ENCODE data around the gene XRCC5.
"Not testable (repeated sequence)": the region's sequence is repeated elsewhere in the genome, so short reads cannot be mapped to it uniquely, and the experiment has no call there.

XRCC5 gene

DNA sequence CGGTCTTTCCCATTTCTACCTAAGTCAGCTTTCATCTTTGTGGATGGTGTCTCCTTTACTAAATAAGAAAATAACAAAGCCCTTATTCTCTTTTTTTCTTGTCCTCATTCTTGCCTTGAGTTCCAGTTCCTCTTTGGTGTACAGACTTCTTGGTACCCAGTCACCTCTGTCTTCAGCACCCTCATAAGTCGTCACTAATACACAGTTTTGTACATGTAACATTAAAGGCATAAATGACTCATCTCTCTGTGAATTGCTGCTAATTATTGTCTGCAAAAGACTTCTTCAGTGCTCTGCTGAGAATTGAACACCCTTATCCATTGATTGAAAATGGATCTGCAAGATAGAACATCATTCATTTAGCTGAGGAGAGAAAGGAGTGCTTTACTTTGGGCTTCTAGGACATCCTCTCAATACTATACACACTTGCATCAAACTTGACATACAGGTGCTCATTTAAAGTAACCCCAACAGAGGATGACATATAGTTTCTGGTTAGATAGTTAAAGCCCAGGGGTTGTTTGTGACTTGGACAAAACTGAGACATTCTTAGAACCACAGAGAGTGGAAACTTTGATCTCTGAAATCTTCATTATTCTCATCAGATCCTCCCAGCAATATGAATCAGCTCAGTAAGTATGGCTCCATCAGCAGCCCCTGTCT is 97.0 kb downstream of the XRCC5 start:
- peak; percentile 70 for DNase-seq

DNA sequence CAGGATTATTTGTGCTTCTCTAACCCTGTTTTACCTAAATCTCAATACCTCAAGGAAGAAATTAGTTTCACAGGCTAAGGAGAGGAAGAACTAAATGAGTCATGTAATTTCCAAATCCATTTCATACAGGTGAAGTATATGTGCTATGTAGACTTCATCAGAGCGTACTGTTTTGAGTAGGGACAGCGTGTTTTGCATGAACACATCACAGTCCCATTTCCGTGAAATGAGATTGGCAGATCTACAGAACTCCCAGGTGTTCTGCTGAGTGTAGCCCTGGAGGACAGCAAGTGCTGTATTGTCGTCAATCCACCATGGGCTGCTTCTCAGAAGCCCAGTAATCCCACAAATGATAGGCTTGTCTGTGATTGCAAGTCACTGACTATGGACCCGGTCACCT is 97.7 kb downstream of the XRCC5 start:
- DNase-seq = peak; percentile 74

DNA sequence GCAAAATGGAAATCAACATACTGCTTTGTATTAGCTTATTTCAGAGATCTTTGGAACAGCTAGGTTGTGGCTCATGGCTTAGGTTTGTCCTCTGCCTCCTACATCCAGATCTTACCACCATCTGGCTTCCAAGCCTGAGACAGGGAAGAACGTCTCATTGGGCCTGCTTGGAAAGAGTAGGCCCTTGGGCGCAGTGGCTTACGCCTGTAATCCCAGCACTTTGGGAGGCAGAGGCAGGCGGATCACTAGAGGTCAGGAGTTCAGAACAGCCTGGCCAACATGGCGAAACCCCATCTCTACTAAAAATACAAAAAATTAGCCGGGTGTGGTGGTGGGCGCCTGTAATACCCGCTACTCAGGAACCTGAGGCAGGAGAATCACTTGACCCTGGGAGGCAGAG is 99.5 kb downstream of the XRCC5 start:
- not testable (repeated sequence) for DNase-seq

DNA sequence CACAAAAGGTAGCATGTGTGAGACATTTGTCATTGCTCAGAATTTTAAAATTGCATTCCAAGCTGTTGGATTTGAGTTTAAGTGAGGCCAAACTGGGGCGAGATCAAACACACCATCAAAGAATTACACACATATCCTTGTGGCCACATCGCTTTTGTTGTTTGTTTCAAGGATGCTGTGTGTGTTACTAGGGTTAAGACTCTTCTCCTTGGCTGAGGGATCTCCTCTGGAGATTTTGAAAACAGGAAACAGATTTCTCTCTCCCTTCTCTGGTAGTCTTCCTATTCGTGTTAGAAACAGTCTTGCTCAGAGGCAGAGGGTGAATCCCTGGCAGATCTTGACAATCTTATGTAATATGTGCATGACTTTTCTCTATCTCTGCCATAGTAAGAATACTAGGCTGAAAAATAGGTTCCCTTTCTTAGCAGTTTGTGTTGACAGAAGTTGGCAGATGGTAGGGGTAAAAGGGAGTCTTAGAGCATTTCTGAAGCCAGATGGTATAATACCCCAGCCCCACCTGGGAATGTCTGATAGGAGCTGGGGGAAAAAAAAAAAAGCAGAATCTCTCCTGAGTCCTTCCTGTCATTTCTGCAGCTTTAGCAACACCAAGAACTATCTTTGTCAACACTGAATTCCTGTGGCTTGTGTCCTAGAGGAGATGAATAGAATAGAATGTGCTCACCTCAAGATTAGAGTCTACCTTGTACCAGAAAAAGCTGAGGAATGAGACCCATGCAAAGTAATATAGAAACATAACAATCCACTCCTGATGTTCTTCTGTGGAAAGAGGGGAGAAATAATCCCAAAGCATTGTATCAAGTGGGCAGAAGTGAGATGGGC is 101.8 kb downstream of the XRCC5 start:
- DNase-seq = no peak

DNA sequence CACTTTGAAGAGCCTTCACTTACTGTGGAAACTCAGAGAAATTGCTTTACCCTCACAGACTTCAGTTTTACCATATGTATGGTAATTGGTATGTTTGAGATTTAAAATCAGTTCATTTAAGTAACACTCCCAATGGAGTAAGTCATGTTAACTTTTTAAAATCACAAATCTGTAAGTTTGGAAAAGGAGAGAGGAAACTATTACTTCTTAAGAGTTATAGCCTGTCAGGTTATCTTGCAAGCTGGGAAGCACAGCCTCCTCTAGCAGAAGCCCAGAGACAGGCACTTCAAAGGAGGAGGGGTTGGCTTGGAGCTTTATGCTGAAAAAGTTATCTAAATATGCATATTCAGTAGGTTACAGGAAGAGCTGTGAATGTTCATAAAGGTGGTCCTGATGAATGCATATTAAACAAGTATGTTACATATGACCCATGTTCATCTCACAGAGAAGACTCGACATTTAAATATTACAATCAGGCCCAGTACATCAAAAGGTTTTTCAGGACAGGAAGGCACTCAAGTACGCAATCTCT is 102.5 kb downstream of the XRCC5 start:
- no peak for DNase-seq

DNA sequence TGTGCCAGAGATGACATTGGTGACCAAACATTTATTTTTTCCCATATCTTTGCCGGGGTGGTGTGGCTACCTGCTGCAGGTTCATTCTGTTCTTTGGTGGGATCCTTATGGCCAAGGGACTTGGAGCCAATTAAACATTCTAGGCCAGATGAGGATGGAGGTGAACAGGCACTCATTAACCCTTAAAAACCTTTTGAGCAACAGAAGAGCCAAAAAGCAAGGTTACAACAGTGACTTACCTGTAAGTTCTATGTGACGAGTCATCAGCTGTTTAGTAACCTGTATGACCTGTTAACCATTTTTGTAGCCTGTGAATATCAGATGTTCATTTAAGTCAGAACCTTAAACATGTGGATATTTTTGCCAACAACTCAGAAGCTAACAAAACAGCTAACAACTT is 105.6 kb downstream of the XRCC5 start:
- no peak for DNase-seq

DNA sequence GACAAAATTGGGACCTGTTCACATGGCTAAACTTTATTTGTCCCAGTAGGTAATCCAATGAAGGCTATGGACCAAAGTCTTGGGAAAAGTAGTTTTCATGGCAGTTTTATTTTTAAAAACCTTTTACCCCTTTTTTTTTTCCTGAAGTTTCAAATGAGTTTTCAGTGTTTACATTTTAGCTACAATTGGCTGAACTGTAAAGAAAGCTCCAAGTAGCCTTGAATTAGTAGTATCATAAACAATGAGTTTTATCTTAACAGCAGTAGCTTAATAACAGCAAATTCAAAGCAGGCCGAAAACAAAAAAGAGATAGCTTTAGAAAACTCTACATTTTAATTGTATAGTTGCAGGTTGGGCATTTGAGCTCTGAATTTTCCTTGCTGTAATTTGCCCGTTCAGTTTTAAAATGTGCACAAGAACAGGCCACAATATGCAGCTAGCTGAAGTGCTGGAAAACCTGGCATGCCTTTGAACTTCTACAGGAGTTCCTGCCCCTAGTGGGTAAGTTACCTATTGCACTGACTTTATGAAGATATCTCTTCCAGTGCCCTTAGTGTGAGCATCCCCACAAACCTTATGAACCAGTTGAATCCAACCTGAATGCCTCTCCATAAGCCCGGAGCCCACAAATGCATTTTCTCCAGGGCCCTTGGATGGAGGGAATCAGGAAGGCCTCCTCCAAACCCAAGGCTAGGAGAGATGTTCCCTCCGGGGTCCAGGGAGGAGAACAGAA is 106.7 kb downstream of the XRCC5 start:
- DNase-seq = no peak

DNA sequence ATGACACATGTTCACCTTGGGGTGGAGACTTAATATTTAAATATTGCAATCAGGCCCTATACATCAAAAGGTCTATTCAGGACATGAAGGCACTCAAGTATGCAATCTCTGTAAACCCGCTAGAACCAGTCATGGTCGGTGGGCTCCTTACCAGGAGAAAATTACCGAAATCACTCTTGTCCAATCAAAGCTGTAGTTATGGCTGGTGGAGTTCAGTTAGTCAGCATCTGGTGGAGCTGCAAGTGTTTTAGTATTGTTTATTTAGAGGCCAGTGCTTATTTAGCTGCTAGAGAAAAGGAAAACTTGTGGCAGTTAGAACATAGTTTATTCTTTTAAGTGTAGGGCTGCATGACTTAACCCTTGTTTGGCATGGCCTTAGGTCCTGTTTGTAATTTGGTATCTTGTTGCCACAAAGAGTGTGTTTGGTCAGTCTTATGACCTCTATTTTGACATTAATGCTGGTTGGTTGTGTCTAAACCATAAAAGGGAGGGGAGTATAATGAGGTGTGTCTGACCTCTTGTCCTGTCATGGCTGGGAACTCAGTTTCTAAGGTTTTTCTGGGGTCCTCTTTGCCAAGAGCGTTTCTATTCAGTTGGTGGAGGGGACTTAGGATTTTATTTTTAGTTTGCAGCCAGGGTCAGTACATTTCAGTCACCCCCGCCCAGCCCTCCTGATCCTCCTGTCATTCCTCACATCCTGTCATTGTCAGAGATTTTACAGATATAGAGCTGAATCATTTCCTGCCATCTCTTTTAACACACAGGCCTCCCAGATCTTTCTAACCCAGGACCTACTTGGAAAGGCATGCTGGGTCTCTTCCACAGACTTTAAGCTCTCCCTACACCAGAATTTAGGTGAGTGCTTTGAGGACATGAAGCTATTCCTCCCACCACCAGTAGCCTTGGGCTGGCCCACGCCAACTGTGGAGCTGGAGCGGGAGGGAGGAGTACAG is 108.1 kb downstream of the XRCC5 start:
- peak; percentile 72 for DNase-seq

DNA sequence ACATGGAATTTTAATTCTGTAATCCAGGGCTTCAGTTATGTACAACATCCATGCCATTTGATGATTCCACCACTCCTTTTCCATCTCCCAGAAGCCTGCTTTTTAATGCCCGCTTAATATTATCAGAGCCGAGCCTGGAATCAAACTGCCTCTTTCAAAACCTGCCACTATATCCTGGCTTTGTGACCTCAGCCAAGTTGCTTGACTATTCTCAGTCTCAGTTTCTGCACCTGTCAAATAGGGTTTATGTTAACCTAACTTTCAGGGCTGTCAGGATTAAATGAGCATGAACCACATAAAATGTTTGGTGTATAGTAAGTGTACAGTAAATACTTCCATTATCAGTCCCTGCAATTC is 108.7 kb downstream of the XRCC5 start:
- no peak for DNase-seq

DNA sequence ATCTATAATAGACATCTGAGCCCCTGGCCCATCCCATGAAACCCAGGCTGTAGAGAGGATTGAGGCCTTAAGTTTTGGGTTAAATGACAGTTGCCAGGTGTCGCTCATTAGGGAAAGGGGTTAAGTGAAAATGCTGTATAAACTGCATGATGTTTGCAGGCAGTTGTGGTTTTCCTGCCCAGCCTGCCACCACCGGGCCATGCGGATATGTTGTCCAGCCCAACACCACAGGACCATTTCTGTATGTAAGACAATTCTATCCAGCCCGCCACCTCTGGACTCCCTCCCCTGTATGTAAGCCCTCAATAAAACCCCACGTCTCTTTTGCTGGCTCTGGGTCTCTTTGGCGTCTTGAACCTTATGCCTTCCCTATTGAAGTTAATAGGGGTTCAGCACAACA is 110.7 kb downstream of the XRCC5 start:
- no peak for DNase-seq

DNA sequence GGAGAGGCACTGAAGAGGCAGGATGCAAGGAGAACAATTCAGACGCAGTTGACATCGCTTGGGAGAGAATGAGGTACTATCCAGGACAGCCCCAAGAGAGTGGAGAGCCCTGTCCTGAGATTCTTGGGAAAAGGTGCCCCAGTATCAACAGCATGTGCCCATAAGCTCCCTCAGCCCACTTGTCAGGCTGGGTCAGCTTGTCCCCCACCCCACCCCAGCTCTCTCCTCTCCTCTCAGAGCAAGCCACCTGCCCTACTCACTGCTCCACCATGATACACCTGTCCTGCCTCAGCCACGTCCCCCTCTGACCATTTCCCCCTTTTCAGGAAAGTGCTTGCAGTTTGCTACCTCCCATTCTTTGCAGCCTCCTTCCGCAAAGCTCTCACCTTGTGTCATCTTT is 111.8 kb downstream of the XRCC5 start:
- DNase-seq = no peak

DNA sequence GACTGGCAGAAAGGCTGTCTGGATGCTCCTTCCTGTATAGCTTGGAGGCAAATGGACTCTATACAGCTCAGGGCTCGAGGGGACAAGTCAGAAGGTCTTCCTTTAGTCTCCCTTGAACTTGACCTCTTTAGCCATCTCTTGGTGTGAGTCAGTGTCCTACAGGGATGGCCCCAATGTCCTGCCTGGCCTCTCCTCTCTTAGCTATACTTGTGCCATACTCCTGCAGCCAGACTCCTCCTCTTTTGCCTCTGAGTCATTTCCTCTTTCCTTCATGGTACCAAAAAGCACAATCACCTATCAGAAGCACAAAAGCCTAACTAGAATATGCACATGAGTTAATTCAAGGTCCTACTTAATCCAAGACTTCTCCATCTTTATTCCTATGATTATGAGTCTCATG is 112.7 kb downstream of the XRCC5 start:
- DNase-seq = peak; percentile 58

DNA sequence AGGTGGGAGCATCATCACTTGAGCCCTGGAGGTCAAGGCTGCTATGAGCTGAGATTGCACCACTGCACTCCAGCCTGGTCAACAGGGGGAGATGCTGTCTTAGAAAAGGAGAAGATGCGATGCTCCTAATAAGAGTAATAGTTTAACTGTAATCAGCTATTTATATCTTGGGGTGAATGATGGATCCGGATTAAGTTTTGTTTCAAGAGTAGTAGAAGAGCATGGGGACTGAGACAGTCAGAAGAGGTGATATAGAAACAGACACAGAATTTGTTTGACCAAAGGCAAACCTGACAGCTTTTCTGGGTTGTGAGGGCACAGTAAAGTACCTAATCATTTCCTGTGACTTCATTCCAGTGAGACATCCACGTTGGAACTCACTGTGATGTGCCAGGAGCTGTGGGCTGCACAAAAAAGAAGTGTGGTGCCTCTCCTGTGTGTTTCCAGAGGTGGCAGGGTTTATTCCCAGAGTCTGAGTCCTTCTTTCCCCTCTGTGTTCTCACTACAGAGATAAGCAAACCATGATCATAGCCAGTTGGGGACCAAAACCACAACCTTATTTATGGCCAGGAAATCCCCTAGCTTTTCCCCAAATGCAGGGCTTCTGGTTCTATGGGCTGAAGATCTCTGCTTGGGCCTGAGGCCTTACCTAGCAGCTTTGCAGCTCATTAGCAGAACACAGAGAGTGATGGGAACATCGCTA is 113.7 kb downstream of the XRCC5 start:
- peak; percentile 51 for DNase-seq

DNA sequence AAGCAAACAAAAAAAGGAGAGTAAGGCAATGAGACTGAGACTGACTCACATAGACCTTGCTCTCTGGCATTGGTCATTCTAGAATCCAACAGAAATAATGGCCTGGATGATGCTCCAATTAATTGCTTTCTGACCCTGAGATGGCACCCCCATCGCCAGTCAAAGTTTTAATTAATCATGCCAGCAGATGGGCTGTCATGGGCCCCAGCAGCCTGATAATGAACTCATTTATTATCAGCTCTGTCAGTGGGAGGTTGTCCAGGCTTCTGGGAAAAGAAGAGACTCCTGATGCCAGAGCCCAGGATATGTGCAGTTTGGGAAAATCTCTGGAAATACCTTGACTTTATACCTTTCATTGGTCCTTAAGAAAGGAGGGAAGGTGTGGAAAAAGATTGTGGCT is 115.2 kb downstream of the XRCC5 start:
- no peak for DNase-seq

DNA sequence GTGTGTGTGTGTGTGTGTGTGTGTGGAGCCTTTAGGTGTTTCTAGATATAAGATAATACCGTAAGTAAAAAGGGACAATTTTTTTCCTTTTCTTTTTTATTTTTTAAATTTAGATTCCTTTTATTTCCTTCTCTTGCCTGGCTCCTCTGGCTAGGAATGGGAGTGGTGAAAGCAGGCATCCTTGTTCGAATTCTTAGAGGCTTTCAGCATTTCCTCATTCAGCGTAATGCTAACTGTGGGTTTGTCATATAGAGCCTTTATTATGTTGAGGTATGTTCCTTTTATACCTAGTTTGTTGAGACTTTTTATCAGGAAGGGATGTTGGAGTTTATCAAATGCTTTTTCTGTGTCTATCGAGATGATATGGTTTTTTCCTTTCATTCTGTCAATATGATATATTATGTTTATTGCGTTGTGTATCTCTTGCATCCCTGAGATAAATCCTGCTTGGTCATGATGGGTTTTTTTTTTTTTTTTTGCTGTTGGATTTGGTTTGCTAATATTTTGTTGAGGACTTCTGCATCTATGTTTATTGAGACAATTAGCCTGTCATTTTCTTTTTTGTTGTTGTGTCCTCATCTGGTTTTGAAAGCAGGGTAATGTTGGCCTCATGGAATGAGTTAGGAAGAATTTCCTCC is 120.2 kb downstream of the XRCC5 start:
- DNase-seq = no peak

DNA sequence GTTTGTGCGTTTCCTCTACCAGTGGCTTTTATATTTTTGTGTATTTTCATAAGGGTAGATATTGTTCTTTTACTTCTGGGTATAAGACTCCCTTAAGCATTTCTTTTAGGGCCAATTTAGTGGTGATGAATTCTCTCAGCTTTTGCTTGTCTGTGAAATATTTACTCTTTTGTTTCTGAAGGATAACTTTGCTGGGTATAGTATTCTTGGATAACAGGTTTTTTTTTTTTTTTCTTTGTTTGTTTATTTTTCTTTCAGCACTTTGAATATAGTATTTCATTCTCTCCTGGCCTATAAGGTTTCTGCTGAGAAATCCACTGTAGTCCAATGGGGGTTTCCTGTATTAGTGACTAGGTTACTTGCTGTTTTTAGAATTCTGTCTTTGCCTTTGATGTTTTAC is 122.7 kb downstream of the XRCC5 start:
- no peak for DNase-seq

DNA sequence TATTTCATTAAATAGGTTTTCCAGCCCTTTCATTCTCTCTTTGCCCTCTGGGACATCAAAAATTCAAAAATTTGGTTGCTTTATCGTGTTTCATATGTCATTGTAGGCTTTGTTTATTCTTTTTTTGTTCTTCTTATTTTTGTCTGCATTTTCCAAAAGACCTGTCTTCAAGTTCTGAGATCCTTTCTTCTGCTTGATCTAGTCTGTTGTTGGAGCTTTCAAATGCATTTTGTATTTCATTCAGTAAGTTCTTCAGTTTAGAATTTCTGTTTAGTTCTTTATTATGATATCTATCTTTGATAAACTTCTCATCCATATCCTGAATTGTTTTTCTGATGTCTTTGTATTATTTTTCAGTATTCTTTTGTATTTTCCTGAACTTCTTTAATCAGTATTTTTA is 123.6 kb downstream of the XRCC5 start:
- DNase-seq = no peak

DNA sequence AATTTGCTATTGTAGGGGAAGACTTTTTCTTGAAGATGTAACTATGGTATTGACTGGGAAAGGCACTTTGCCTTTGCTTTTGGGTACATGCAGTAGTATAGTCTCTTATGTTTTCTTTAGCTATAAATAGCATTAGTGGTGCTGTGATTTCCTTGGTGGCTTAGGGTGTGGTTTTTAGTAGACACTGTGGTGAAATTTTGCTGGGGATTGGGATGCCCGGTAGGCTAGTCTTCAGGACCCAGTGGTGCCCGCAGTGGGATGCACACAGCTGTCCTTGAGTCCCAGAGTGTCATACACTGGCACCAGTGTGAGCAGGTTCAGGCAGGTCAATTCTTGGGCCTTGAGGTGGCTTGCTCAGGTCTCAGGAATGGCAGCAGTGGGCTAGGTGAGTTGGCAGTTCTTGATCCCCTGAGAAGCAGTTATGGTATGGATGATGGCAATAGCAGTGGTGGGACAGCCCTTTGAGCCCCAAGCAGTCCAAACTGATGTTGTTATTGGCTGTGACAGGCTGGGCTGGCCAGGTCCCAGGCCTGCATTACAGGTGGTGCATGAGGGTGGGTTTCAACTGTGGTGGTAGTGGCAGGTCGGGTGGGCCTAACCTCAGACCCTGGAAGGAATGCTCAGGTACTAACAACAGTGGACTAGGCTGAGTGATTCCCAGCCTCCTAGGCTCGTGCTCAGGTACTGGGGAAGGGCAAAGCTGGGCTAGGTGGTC is 124.3 kb downstream of the XRCC5 start:
- DNase-seq = no peak

DNA sequence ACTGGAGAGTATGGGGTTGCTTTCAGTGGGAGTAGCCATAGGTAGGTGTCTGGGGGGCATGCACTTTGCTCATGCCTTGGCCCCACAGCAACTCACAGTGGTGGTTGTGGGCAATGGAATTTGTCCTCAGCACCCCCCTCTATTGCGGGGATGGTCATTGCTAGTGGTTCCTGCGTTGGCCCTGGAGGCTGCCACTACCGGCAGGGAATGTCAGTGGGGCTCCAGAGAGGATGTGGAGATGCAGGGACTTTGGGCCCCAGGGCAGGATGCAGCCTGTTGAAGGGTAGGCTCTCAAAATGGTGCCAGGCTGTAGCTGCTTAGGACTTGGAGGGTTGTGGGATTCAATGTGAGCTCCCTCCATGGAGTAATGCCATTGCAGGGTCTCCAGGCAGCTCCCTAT is 125.0 kb downstream of the XRCC5 start:
- no peak for DNase-seq

DNA sequence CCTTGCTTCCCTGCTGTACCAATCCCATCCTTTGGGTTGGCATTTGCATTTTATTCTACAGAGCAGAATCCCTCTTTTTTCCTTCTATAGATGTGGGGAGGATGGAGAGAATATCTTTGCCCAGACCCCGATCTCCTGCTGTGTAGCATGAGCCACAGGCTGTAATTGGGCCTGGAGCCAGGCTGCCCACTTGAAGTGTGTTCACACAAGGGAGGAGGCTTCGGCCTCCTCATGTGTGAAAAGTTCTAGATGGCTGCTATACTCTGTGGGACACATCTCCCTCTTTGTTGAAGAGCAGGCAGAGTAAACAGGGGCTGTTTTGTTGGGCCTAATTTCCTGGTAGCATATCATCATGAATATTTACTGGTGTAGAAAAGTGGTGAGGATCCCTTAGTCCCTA is 126.3 kb downstream of the XRCC5 start:
- DNase-seq = no peak

DNA sequence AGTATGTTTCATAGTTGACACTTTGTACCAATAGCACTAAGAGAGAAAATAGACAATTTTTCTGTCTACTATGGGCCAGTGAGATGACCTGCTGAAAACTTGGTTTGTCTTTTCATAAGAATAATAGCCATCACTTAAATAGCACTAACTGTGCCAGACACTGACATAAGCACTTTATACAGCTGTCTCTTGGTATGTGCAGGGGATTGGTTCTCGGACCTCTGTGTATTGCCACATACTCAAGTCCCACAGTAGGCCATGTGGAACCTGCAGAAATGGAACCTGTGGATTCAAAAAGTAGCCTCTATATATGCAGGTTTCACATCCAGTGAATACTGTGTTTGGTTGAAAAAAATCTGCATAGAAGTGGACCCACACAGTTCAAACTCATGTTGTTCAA is 126.7 kb downstream of the XRCC5 start:
- no peak for DNase-seq

Data from activated CD4-positive, alpha-beta T cell treated with anti-CD3 and anti-CD28 coated beads, Interleukin-2, amount 50 U/mL, for 16 hours (primary cell).